Stomach (tissue), 4 donors: ENCODE results near the gene DDC.

Source experiments
- EP300 ChIP-seq: sonication (generic); formaldehyde crosslinking; IDR thresholded peaks from one replicate; pipeline ENCODE4 v1.6.1; 2017; ENCODE audit warnings: antibody characterized with exemption
- POLR2A ChIP-seq, 4 donors: fragments of 450-650 bp; IDR thresholded peaks; one replicate each; pipeline ENCODE4 v1.6.1; 2016; ENCODE audit warnings: antibody characterized with exemption in 4 of 4, control low read depth in 2 of 4, mild to moderate bottlenecking in 1 of 4, moderate library complexity in 1 of 4
- POLR2AphosphoS5 ChIP-seq, 3 donors: sonication (generic); formaldehyde crosslinking; IDR thresholded peaks; one replicate each; pipeline ENCODE4 v1.6.1; 2016; ENCODE audit warnings: antibody characterized with exemption in 3 of 3
- TF ChIP-seq, protein P1 (sequence below), 7 experiments: fragments of 450-650 bp in 4 of 7; fragments of 200-600 bp in 3 of 7; sonication (generic) in 3 of 7; IDR thresholded peaks; one replicate each; pipeline ENCODE4 v1.5.1; 2016 to 2019; ENCODE audit warnings: antibody characterized with exemption in 7 of 7, control low read depth in 2 of 7, mild to moderate bottlenecking in 1 of 7

DNA sequence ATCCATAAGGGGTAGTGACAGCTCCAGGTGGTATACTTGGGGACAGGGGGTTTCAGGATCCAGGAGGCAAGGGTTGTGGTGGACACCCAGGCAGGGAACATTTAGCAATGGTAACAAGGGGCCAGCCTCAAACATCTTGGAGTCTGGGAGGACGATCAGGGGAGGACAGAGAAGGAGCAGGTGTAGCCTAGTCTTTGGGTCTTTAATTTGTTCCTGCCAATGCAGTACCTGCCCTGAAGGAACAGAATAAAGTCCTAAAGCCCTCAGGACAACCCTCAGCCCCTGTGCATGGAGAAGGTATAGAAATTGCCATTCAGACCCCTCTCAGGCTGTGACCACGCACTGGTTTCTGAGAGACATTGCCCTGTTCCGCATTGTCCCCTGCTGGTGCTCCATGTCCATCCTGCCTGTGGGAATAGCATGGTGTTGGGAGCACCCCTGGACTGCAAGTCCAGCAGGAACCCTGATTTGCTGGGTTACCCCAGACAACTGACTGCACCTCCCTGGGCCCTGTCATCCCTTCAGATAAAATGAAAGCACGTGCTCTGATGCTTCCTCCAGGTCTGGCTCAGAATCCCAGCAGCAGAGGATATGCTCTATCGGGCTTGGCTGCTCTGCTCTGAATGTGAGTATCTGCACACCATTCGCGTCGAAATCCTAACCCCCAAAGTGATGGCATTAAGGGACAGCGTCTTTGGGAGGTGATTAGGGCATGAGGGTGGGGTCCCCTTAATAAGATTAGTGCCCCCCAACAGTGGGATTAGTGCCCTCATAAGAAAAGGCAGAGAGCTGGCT lies 24.2 kb downstream of the DDC start:
- no peak for TF ChIP-seq POLR2A (IDR thresholded peaks at IDR 0.05)
- TF ChIP-seq, protein P1, sequence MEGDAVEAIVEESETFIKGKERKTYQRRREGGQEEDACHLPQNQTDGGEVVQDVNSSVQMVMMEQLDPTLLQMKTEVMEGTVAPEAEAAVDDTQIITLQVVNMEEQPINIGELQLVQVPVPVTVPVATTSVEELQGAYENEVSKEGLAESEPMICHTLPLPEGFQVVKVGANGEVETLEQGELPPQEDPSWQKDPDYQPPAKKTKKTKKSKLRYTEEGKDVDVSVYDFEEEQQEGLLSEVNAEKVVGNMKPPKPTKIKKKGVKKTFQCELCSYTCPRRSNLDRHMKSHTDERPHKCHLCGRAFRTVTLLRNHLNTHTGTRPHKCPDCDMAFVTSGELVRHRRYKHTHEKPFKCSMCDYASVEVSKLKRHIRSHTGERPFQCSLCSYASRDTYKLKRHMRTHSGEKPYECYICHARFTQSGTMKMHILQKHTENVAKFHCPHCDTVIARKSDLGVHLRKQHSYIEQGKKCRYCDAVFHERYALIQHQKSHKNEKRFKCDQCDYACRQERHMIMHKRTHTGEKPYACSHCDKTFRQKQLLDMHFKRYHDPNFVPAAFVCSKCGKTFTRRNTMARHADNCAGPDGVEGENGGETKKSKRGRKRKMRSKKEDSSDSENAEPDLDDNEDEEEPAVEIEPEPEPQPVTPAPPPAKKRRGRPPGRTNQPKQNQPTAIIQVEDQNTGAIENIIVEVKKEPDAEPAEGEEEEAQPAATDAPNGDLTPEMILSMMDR (IDR thresholded peaks at IDR 0.05) = no peak
- no peak for TF ChIP-seq EP300
- no peak for TF ChIP-seq POLR2AphosphoS5 (IDR thresholded peaks at IDR 0.05)
